Smooth muscle cell (in vitro differentiated cells): ENCODE results near the gene ALDH8A1. TPM values are rescaled to one million over a fixed set of nuclear protein-coding genes. Genes with fewer than 3 reads are reported as not detected.

ENCODE experiments used
- DNase-seq: peaks from one replicate; lab custom pipeline; 2025; ENCODE audit not compliant: unreplicated experiment; lab: John Stamatoyannopoulos, UW
- H2AFZ ChIP-seq: fragments of 200-600 bp; sonication (generic); 2 replicates; pipeline ENCODE4 v1.6.0; 2016; ENCODE audit warnings: antibody characterized with exemption, low read depth, mild to moderate bottlenecking
- H3F3A ChIP-seq: fragments of 200-600 bp; sonication (generic); 2 replicates; pipeline ENCODE4 v1.6.0; 2017; ENCODE audit warnings: antibody characterized with exemption, low read depth
- H3K27ac ChIP-seq: fragments of 200-600 bp; sonication (generic); 2 replicates; pipeline ENCODE4 v1.5.1; 2016; ENCODE audit warnings: low read depth, mild to moderate bottlenecking
- H3K27me3 ChIP-seq: fragments of 200-600 bp; sonication (generic); 2 replicates; pipeline ENCODE4 v1.6.1; 2016; ENCODE audit warnings: low read depth, mild to moderate bottlenecking
- H3K36me3 ChIP-seq: fragments of 200-600 bp; sonication (generic); 2 replicates; pipeline ENCODE4 v1.5.1; 2016; ENCODE audit warnings: low read depth
- H3K4me1 ChIP-seq: fragments of 200-600 bp; sonication (generic); 2 replicates; pipeline ENCODE4 v1.5.1; 2016; ENCODE audit warnings: low read depth
- H3K4me2 ChIP-seq: fragments of 200-600 bp; sonication (generic); 2 replicates; pipeline ENCODE4 v1.6.0; 2016; ENCODE audit warnings: mild to moderate bottlenecking
- H3K4me3 ChIP-seq: fragments of 200-600 bp; sonication (generic); 2 replicates; pipeline ENCODE4 v1.5.1; 2016; ENCODE audit warnings: mild to moderate bottlenecking
- H3K79me2 ChIP-seq: fragments of 200-600 bp; sonication (generic); 2 replicates; pipeline ENCODE4 v1.6.0; 2016; ENCODE audit warnings: low read depth, mild to moderate bottlenecking
- H3K9ac ChIP-seq: fragments of 200-600 bp; sonication (generic); 2 replicates; pipeline ENCODE4 v1.6.0; 2016; ENCODE audit warnings: low read depth
- H3K9me3 ChIP-seq: fragments of 200-600 bp; sonication (generic); replicated peaks from 2 replicates; pipeline ENCODE4 v1.5.1; 2016; ENCODE audit warnings: low read depth
- H4K20me1 ChIP-seq: fragments of 200-600 bp; sonication (generic); 2 replicates; pipeline ENCODE4 v1.6.0; 2016; ENCODE audit warnings: low read depth
- CTCF ChIP-seq: fragments of 200-600 bp; sonication (generic); IDR thresholded peaks from 2 replicates; pipeline ENCODE4 v1.5.1; 2017; ENCODE audit warnings: borderline replicate concordance, mild to moderate bottlenecking, antibody characterized with exemption; ENCODE audit not compliant: insufficient read depth, poor library complexity, severe bottlenecking
- WGBS: methylation state at CpG from one replicate; pipeline ENCODE4 v1.1.7; 2016; ENCODE audit warnings: low lambda C conversion rate; 5-methylcytosine and 5-hydroxymethylcytosine counted together
- microRNA-seq: library from miRNA; unstranded; fragments of <30 nt; microRNA quantifications from one replicate; pipeline ENCODE4, GENCODE V29; 2016; ENCODE audit warnings: borderline number of aligned reads
- polyA plus RNA-seq: library from polyadenylated mRNA; unstranded; fragments of >200 nt; fragmentation: Nextera tagmentation; extraction: Ambion mirVana; gene quantifications from 2 replicates; pipeline ENCODE4 v1.2.1, GENCODE V29; 2016
- total RNA-seq: library from RNA; depleted of rRNA; stranded (reverse); fragments of >200 nt; gene quantifications from 2 replicates; pipeline ENCODE4 v1.2.3, GENCODE V29; 2014

Gene ALDH8A1
- total and polyA plus RNA-seq, 2 experiments from 2014 or later: 0.64 to 11.2 TPM

- no peak for TF ChIP-seq CTCF
- Histone ChIP-seq H3K9me3 (no peaks in the 10 kb centered on the region), H3K9ac (no peak overlapping the region), H3K79me2 (no peaks in the 10 kb centered on the region), H3K27ac (no peak overlapping the region), H3K4me2 (no peak overlapping the region), H3K4me1 (no peaks in the 10 kb centered on the region), H3K36me3 (no peaks in the 10 kb centered on the region), H3K4me3 (no peak overlapping the region), H3K27me3 (no peaks in the 10 kb centered on the region), H2AFZ (no peak overlapping the region), H4K20me1 (no peaks in the 10 kb centered on the region), H3F3A (no peaks in the 10 kb centered on the region)
- DNase-seq: no peak
- WGBS: 96% methylated on average over 7 of the region's 7 CpGs
Measured at GRCh38 chr6:134873500-134874388, 76.2 kb downstream of the ALDH8A1 start.

- Histone ChIP-seq H3K36me3 (no peaks in the 10 kb centered on the region), H3K9me3 (no peaks in the 10 kb centered on the region), H3K4me2 (no peak overlapping the region), H3F3A (no peaks in the 10 kb centered on the region), H2AFZ (no peak overlapping the region), H3K4me3 (no peak overlapping the region), H3K9ac (no peak overlapping the region), H3K79me2 (no peaks in the 10 kb centered on the region), H3K4me1 (no peaks in the 10 kb centered on the region), H4K20me1 (no peaks in the 10 kb centered on the region), H3K27me3 (no peaks in the 10 kb centered on the region), H3K27ac (no peak overlapping the region)
- DNase-seq: no peak
- TF ChIP-seq CTCF: no peak
- 85% methylated on average over 9 of the region's 9 CpGs for WGBS
Measured at GRCh38 chr6:134870677-134871498, 79.0 kb downstream of the ALDH8A1 start.

DNA sequence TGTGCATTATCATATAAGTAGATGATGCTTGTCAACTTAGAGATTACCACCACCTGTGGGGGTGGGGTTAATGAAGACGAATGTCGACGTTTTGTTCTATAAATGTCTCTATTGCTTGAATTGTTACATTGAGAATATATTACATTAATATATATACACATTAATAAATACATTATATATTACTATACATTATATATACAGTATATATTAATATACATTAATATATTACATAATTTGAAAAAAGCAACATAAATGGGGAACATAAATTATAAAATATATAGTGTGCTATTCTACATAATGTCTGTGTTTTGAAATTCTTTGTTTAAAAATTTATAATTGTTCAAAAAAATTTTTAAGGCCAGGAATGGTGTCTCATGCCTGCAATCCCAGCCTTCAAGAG is 81.1 kb downstream of the ALDH8A1 start:
- Histone ChIP-seq H3K79me2 (no peaks in the 10 kb centered on the region), H2AFZ (no peak overlapping the region), H3K4me1 (no peaks in the 10 kb centered on the region), H3K9me3 (no peaks in the 10 kb centered on the region), H3K4me2 (no peak overlapping the region), H3F3A (no peaks in the 10 kb centered on the region), H3K4me3 (no peak overlapping the region), H3K9ac (no peak overlapping the region), H3K27me3 (no peaks in the 10 kb centered on the region), H4K20me1 (no peaks in the 10 kb centered on the region), H3K27ac (no peak overlapping the region), H3K36me3 (no peaks in the 10 kb centered on the region)
- TF ChIP-seq CTCF: no peak
- 96% methylated on average over 3 of the region's 3 CpGs for WGBS
- DNase-seq: no peak

Small RNA genes lying within 50 kb of the gene (microRNA-seq; reads per million reads assigned to microRNA genes)
- not detected for gene MIR3662

Other genes starting within 250 kb of the ALDH8A1 start
- gene HBS1L, start 104.7 kb upstream of the ALDH8A1 start, total RNA-seq: 84.8 and 136 TPM in 2 replicates
- 58.6 and 64.3 TPM in 2 replicates for gene HBS1L, start 104.7 kb upstream of the ALDH8A1 start, polyA plus RNA-seq
- 1.2 TPM in 1 of 2 replicates, not detected in the other for gene MYB, start 231.2 kb upstream of the ALDH8A1 start, total RNA-seq
- gene MYB, start 231.2 kb upstream of the ALDH8A1 start, polyA plus RNA-seq: 0.06 and 0.25 TPM in 2 replicates